Keratinocyte (primary cell): ENCODE data around the gene SMIM20. TPM values are rescaled to one million over a fixed set of nuclear protein-coding genes. Genes with fewer than 3 reads are reported as not detected.
"Not testable (repeated sequence)": the region's sequence is repeated elsewhere in the genome, so short reads cannot be mapped to it uniquely, and the experiment has no call there.

Experiments
- DNase-seq: peaks from one replicate; pipeline ENCODE4 v3.0.0-alpha.2; 2011; ENCODE audit warnings: low read depth, missing footprints, low spot score
- FAIRE-seq: peaks from 2 replicates; lab custom pipeline; 2011; peaks lifted over from hg19 to GRCh38; lab: Jason Lieb, UNC
- H2AFZ ChIP-seq: 2 replicates; pipeline ENCODE4 v1.6.0; 2012; ENCODE audit warnings: low read length, control low read depth, inconsistent platforms; ENCODE audit not compliant: control insufficient read depth
- H3K27ac ChIP-seq: 2 replicates; pipeline ENCODE4 v1.5.1; 2011; ENCODE audit warnings: low read length; ENCODE audit not compliant: control insufficient read depth, insufficient read depth
- H3K27me3 ChIP-seq: 3 replicates; pipeline ENCODE4 v1.6.0; 2011; ENCODE audit warnings: low read length; ENCODE audit not compliant: control insufficient read depth, insufficient read depth; ENCODE audit errors: extremely low read depth
- H3K36me3 ChIP-seq, 2 experiments: 2 replicates in 1 of 2; 3 replicates in 1 of 2; pipeline ENCODE4 v1.5.1; 2011; ENCODE audit warnings: low read length in 2 of 2, mild to moderate bottlenecking in 1 of 2; ENCODE audit not compliant: control insufficient read depth in 2 of 2, insufficient read depth in 2 of 2; ENCODE audit errors: extremely low read depth in 1 of 2
- H3K4me1 ChIP-seq: 3 replicates; pipeline ENCODE4 v1.5.1; 2011; ENCODE audit warnings: low read length; ENCODE audit not compliant: control insufficient read depth, insufficient read depth; ENCODE audit errors: extremely low read depth
- H3K4me2 ChIP-seq: 3 replicates; pipeline ENCODE4 v1.6.0; 2011; ENCODE audit warnings: low read depth, low read length; ENCODE audit not compliant: control insufficient read depth, insufficient read depth; ENCODE audit errors: extremely low read depth
- H3K4me3 ChIP-seq, 3 experiments: fragments of 200-600 bp in 1 of 3; sonication (generic) in 1 of 3; 2 replicates in 2 of 3; 3 replicates in 1 of 3; pipeline ENCODE4 v1.5.1; 2011 to 2016; ENCODE audit warnings: low read length in 3 of 3, mild to moderate bottlenecking in 3 of 3, control low read depth in 2 of 3, inconsistent platforms in 1 of 3, low read depth in 1 of 3, mixed read lengths in 1 of 3, mixed run types in 1 of 3, moderate library complexity in 1 of 3; ENCODE audit not compliant: control insufficient read depth in 2 of 3, insufficient read depth in 2 of 3; ENCODE audit errors: extremely low read depth in 1 of 3
- H3K79me2 ChIP-seq: 2 replicates; pipeline ENCODE4 v1.6.0; 2012; ENCODE audit warnings: low read length; ENCODE audit not compliant: control insufficient read depth, insufficient read depth
- H3K9ac ChIP-seq: 3 replicates; pipeline ENCODE4 v1.6.0; 2011; ENCODE audit warnings: low read length; ENCODE audit not compliant: control insufficient read depth, insufficient read depth; ENCODE audit errors: extremely low read depth
- H3K9me1 ChIP-seq: 3 replicates; pipeline ENCODE4 v1.6.0; 2011; ENCODE audit warnings: low read length; ENCODE audit not compliant: control insufficient read depth, insufficient read depth; ENCODE audit errors: extremely low read depth
- H3K9me3 ChIP-seq: 2 replicates; pipeline ENCODE4 v1.5.1; 2012; ENCODE audit warnings: low read depth, low read length; ENCODE audit not compliant: control insufficient read depth
- H4K20me1 ChIP-seq: 3 replicates; pipeline ENCODE4 v1.6.0; 2011; ENCODE audit warnings: low read length; ENCODE audit not compliant: control insufficient read depth, insufficient read depth; ENCODE audit errors: extremely low read depth
- CTCF ChIP-seq, 3 experiments: IDR thresholded peaks in 1 of 3; conservative IDR thresholded peaks in 1 of 3; optimal IDR thresholded peaks in 1 of 3; 2 replicates in 2 of 3; 3 replicates in 1 of 3; pipeline versions ENCODE3 to v1.5.1; 2011; ENCODE audit warnings: low read length in 3 of 3, mild to moderate bottlenecking in 3 of 3, moderate library complexity in 2 of 3, control low read depth in 1 of 3, inconsistent platforms in 1 of 3; ENCODE audit not compliant: insufficient read depth in 2 of 3; ENCODE audit errors: extremely low read depth in 1 of 3
- EZH2 ChIP-seq: IDR thresholded peaks from one replicate; pipeline ENCODE4 v1.6.1; 2012; ENCODE audit warnings: inconsistent platforms, mild to moderate bottlenecking, low read length, moderate library complexity
- dilution Hi-C: fragments of 300-500 bp; cut with MboI; formaldehyde crosslinking; loops from one replicate; pipeline ENCODE4 v1.7.0; 2020; ENCODE audit warnings: low sequenced_read_pairs; ENCODE audit not compliant: extremely low pct_ligation_motif_present
- polyA minus RNA-seq, 3 experiments: library from RNA; depleted of rRNA, polyadenylated mRNA; stranded (reverse); fragments of >200 nt; gene quantifications; 1 replicate in 1 of 3; 2 replicates in 1 of 3; 3 replicates in 1 of 3; pipeline ENCODE4 v1.2.3, GENCODE V29; 2011
- polyA plus RNA-seq, 5 experiments: library from polyadenylated mRNA; depleted of rRNA in 3 of 5; stranded (reverse) in 3 of 5; stranded (forward) in 1 of 5; unstranded in 1 of 5; fragments of >200 nt; gene quantifications; 1 replicate in 1 of 5; 2 replicates in 3 of 5; 3 replicates in 1 of 5; pipeline versions ENCODE4 v1.2.1 to v1.2.3, GENCODE V29; 2011 to 2012; ENCODE audit warnings: missing spikeins in 2 of 5, low read depth in 1 of 5, low replicate concordance in 1 of 5

SMIM20 gene
- polyA plus RNA-seq (19.6 to 29.5 TPM (median 20.3 TPM) in 3 replicates), polyA minus RNA-seq (1.6 to 3.2 TPM (median 1.7 TPM) in 3 replicates)
- 44.6 TPM for polyA plus RNA-seq (2011; ENCODE audit: low read depth)
- 19.7 and 34.7 TPM in 2 replicates for polyA plus RNA-seq (2011; cell fraction: cytosol; rRNA removed)
- 5.9 and 11.1 TPM in 2 replicates for polyA plus RNA-seq (2011; cell fraction: nucleus; rRNA removed)
- 27.6 and 29.7 TPM in 2 replicates for polyA plus RNA-seq (2012; ENCODE audit: low replicate concordance)
- 6.7 TPM for polyA minus RNA-seq (2011; cell fraction: cytosol; rRNA and poly(A)+ RNA removed)
- polyA minus RNA-seq (2011; cell fraction: nucleus; rRNA and poly(A)+ RNA removed) = 1.9 and 2.2 TPM in 2 replicates

DNA sequence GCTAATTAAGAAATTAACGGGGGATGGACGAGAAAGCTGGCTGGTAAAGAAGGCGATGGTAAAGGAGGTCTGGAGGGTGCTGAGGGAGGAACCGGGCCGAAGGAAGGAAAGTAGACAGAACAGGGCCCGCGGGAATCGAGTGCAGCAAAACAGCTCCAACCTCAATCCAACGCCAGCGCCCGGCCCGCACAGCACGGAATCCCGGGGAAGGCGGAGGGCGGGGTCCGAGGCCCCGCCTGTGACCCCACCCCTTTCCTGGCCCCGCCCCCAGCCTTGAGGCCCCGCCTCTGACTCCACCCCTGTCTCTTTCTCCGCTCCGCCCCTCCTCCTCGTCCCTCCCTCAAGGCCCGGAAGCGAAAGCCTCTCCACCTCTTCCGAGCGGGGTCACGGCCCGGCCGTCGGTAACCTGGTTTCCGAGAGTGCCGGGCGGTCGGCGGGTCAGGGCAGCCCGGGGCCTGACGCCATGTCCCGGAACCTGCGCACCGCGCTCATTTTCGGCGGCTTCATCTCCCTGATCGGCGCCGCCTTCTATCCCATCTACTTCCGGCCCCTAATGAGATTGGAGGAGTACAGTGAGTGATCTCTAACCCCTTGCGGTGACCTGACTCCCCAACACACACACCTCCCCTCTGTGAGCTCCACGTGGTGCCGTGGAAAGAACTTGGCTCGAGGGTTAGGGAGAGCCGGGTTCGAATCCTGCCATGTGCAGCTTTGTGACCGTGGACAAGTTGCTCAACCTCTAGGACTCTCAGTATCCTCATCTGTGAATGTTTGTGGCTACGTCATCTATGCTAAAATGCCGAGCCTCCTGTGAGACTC, at the start of gene SMIM20:
Gene SMIM20 (plus strand): TSS at position 370 of the 819 bp plus-strand sequence. CDS start 94 bp downstream, at position 464.
- dilution Hi-C loops = no loop called here
- DNase-seq = peak; percentile 54
- H3K9ac ChIP-seq = peak within 1 kb of the TSS; percentile 89
- no peaks in the 10 kb centered on the region for H3K27me3 ChIP-seq
- peak within 1 kb of the TSS; percentile 66 to 94 (median 88) for H3K4me3 ChIP-seq
- H4K20me1 ChIP-seq = no peaks in the 10 kb centered on the region
- peak within 1 kb of the TSS; percentile 96 for H3K4me2 ChIP-seq
- H3K79me2 ChIP-seq = peaks cover 9% of the 10 kb centered on the region
- H2AFZ ChIP-seq = peak within 1 kb of the TSS; percentile 98
- H3K9me3 ChIP-seq = no peaks in the 10 kb centered on the region
- peak; percentile 75 for FAIRE-seq
- no peaks in the 10 kb centered on the region for H3K9me1 ChIP-seq
- TF ChIP-seq EZH2 (no peak), CTCF (optimal IDR thresholded peaks at IDR 0.05 in 1 of 3, IDR thresholded peaks at IDR 0.05 in 1 of 3, conservative IDR thresholded peaks at IDR 0.05 in 1 of 3; ENCODE audit: extremely low read depth in 1 of 3, insufficient read depth in 2 of 3, low read length in 3 of 3) (no peak)
- peak within 1 kb of the TSS; percentile 89 for H3K27ac ChIP-seq
- H3K36me3 ChIP-seq = no peaks in the 10 kb centered on the region
- peaks cover 11% of the 10 kb centered on the region for H3K4me1 ChIP-seq

DNA sequence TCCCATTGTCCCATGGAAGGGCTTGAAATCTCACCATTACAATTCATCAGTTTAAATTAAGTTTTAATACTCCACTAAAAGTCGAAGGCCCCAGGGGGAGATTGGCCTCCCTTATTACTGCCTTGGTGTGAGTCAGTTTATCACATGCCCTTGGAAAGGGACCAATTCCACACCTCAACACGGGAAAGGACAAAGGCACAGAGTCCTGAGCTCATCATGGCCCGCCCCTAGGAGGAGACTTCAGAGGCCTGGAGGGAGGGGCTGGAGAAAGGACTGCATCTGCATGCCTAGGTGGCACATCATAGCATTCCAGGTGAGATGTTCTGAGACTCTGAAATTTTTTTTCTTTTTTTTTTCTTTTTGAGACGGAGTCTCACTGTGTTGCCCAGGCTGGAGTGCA, 48.4 kb upstream of the SMIM20 start:
- no peak overlapping the region for H3K4me3 ChIP-seq
- H3K36me3 ChIP-seq = no peaks in the 10 kb centered on the region
- no peak for TF ChIP-seq EZH2
- TF ChIP-seq CTCF (optimal IDR thresholded peaks at IDR 0.05 in 1 of 3, IDR thresholded peaks at IDR 0.05 in 1 of 3, conservative IDR thresholded peaks at IDR 0.05 in 1 of 3; ENCODE audit: extremely low read depth in 1 of 3, insufficient read depth in 2 of 3, low read length in 3 of 3) = no peak
- DNase-seq = peak; percentile 93
- dilution Hi-C loops = no loop called here
- peak overlapping the region; percentile 1 for H3K9ac ChIP-seq
- H2AFZ ChIP-seq = no peak overlapping the region
- H3K27ac ChIP-seq = peak overlapping the region; percentile 38
- peaks cover 8% of the 10 kb centered on the region for H3K79me2 ChIP-seq
- FAIRE-seq = peak; percentile 95
- no peaks in the 10 kb centered on the region for H3K27me3 ChIP-seq
- no peaks in the 10 kb centered on the region for H4K20me1 ChIP-seq
- peaks cover 20% of the 10 kb centered on the region for H3K4me1 ChIP-seq
- no peaks in the 10 kb centered on the region for H3K9me3 ChIP-seq
- no peaks in the 10 kb centered on the region for H3K9me1 ChIP-seq
- no peak overlapping the region for H3K4me2 ChIP-seq

DNA sequence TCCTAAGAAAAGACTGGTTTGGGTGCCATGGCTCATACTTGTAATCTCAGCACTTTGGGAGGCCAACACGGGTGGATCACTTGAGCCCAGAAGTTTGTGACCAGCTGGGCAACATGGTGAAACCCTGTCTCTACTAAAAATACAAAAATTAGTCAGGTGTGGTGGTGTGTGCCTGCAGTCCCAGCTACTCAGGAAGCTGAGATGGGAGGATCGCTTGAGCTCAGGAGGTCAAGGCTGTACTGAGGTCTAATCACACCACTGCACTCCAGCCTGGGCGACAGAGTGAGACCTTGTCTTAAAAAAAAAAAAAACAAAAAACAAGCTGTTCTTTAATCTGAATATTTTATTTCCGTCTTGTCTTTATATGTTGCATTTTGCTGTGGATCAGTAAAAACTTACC, 47.6 kb upstream of the SMIM20 start:
- FAIRE-seq, H3K27me3 ChIP-seq, dilution Hi-C loops, H3K9ac ChIP-seq, H3K4me3 ChIP-seq, H3K36me3 ChIP-seq, H3K4me2 ChIP-seq, H3K9me1 ChIP-seq, H3K27ac ChIP-seq, H3K79me2 ChIP-seq, DNase-seq, H2AFZ ChIP-seq, H3K9me3 ChIP-seq, H4K20me1 ChIP-seq: not testable (repeated sequence)
- peaks cover 14% of the 10 kb centered on the region for H3K4me1 ChIP-seq
